ENCODE measurements around the gene SCO2. TPM values are rescaled to one million over a fixed set of nuclear protein-coding genes. Genes with fewer than 3 reads are reported as not detected.

The SCO2 gene
- total and polyA plus RNA-seq, 2 of the 13 experiments (the other 11 are each of a cell fraction or from before 2014, with no cell fraction given): 0.32 to 3.7 TPM

DNA sequence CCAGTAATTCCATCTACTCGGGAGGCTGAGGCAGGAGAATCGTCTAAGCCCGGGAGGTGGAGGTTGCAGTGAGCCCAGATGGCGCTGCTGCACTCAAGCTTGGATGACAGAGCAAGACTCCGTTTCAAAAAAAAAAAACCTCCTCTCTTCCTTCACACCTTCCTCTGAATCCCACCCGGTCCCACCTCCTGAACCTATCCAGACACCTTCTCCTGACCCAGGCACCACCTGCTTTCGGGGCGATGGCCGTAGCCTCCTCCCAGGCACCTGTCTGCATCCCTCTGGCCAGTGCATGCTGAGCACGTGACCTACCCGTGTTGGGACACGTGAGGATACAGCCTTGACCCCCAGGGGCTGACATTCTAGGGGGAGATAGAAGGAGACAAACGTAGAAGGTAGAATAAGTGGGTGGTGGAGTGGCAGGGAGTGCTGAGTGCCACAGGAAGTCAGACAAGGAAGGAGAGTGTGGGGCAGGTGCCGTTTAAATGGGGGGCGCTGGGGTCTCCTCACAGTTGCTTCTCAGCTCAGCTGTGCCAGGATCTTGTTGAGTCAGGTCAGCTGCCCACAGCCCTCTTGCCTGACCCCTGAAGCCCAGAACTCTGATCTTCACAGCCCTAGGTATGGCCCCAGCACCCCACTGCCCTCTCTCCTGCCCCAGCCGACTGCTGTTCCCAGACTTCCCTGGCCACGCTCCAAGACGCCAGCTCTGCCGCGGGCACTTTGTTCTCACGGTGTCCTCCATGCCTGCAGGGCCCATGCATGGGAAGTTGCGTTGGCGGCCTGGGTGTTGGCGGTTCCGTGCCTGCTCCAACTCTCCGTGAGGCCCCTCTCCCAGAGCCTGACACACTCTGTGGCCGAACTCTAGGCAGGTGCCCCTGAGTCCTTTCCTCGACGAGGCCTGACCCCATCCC, 39.9 kb downstream of the SCO2 start (continued):
- TF ChIP-seq AHDC1 (CRISPR knock-in tag; IDR thresholded peaks at IDR 0.05; ENCODE audit: borderline replicate concordance) (peak; percentile 57; the same call in 1 of the 2 replicates), ZNF260 (CRISPR knock-in tag; IDR thresholded peaks at IDR 0.05; ENCODE audit: borderline replicate concordance, low read depth) (no peak), ZNF547 (CRISPR knock-in tag; IDR thresholded peaks at IDR 0.05) (no peak; the same call in 1 of the 2 replicates), ZFX (CRISPR knock-in tag; IDR thresholded peaks at IDR 0.05; ENCODE audit: low read depth) (no peak), ZNF772 (CRISPR knock-in tag; IDR thresholded peaks at IDR 0.05) (no peak), ZNF562 (CRISPR knock-in tag; IDR thresholded peaks at IDR 0.05; ENCODE audit: borderline replicate concordance) (no peak), ADNP (CRISPR knock-in tag; IDR thresholded peaks at IDR 0.05) (no peak), MED1 (CRISPR knock-in tag; IDR thresholded peaks at IDR 0.05) (no peak; the same call in 1 of the 2 replicates), ZSCAN25 (CRISPR knock-in tag; IDR thresholded peaks at IDR 0.05) (0 out of 2 replicates have a peak, but pooled peaks have one; percentile 14), KAT2B (IDR thresholded peaks at IDR 0.05; ENCODE audit: borderline replicate concordance, low read depth, low read length) (no peak), FOXA3 (CRISPR knock-in tag; IDR thresholded peaks at IDR 0.05) (0 out of 2 replicates have a peak, but pooled peaks have one; percentile 46), ARNTL (CRISPR knock-in tag; IDR thresholded peaks at IDR 0.05) (peak; percentile 100), EHMT2 (IDR thresholded peaks at IDR 0.05; ENCODE audit: borderline replicate concordance, low read depth, low read length) (no peak)
- TF ChIP-seq, protein P1, sequence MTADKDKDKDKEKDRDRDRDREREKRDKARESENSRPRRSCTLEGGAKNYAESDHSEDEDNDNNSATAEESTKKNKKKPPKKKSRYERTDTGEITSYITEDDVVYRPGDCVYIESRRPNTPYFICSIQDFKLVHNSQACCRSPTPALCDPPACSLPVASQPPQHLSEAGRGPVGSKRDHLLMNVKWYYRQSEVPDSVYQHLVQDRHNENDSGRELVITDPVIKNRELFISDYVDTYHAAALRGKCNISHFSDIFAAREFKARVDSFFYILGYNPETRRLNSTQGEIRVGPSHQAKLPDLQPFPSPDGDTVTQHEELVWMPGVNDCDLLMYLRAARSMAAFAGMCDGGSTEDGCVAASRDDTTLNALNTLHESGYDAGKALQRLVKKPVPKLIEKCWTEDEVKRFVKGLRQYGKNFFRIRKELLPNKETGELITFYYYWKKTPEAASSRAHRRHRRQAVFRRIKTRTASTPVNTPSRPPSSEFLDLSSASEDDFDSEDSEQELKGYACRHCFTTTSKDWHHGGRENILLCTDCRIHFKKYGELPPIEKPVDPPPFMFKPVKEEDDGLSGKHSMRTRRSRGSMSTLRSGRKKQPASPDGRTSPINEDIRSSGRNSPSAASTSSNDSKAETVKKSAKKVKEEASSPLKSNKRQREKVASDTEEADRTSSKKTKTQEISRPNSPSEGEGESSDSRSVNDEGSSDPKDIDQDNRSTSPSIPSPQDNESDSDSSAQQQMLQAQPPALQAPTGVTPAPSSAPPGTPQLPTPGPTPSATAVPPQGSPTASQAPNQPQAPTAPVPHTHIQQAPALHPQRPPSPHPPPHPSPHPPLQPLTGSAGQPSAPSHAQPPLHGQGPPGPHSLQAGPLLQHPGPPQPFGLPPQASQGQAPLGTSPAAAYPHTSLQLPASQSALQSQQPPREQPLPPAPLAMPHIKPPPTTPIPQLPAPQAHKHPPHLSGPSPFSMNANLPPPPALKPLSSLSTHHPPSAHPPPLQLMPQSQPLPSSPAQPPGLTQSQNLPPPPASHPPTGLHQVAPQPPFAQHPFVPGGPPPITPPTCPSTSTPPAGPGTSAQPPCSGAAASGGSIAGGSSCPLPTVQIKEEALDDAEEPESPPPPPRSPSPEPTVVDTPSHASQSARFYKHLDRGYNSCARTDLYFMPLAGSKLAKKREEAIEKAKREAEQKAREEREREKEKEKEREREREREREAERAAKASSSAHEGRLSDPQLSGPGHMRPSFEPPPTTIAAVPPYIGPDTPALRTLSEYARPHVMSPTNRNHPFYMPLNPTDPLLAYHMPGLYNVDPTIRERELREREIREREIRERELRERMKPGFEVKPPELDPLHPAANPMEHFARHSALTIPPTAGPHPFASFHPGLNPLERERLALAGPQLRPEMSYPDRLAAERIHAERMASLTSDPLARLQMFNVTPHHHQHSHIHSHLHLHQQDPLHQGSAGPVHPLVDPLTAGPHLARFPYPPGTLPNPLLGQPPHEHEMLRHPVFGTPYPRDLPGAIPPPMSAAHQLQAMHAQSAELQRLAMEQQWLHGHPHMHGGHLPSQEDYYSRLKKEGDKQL (CRISPR knock-in tag; IDR thresholded peaks at IDR 0.05; ENCODE audit: low read depth): peak; percentile 32; the same call in 1 of the 2 replicates
- TF ChIP-seq, protein P2, sequence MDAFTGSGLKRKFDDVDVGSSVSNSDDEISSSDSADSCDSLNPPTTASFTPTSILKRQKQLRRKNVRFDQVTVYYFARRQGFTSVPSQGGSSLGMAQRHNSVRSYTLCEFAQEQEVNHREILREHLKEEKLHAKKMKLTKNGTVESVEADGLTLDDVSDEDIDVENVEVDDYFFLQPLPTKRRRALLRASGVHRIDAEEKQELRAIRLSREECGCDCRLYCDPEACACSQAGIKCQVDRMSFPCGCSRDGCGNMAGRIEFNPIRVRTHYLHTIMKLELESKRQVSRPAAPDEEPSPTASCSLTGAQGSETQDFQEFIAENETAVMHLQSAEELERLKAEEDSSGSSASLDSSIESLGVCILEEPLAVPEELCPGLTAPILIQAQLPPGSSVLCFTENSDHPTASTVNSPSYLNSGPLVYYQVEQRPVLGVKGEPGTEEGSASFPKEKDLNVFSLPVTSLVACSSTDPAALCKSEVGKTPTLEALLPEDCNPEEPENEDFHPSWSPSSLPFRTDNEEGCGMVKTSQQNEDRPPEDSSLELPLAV (CRISPR knock-in tag; conservative IDR thresholded peaks at IDR 0.05; ENCODE audit: low read depth): no peak

Data from HepG2 (cell line).